Lower lobe of right lung (tissue), 2 donors: ENCODE results near the gene CENPH. TPM values are rescaled to one million over a fixed set of nuclear protein-coding genes. Genes with fewer than 3 reads are reported as not detected.
"Not testable (repeated sequence)": the region's sequence is repeated elsewhere in the genome, so short reads cannot be mapped to it uniquely, and the experiment has no call there.

Experiments used
- ATAC-seq, 2 donors: fragments of 200-7000 bp; cut with Tn5 transposase; one replicate each; pipeline ENCODE4 v1.9.1; 2020 to 2022; ENCODE audit warnings: mild to moderate bottlenecking in 2 of 2, moderate library complexity in 2 of 2
- DNase-seq: peaks from one replicate; pipeline ENCODE4 v3.0.0-alpha.2; 2020
- H3K27ac ChIP-seq: fragments of 200-600 bp; one replicate; pipeline ENCODE4 v1.8.0; 2022
- H3K27me3 ChIP-seq: fragments of 200-600 bp; one replicate; pipeline ENCODE4 v1.8.0; 2022; ENCODE audit warnings: low read depth
- H3K36me3 ChIP-seq: fragments of 200-600 bp; one replicate; pipeline ENCODE4 v1.8.0; 2022; ENCODE audit warnings: mild to moderate bottlenecking
- H3K4me1 ChIP-seq: fragments of 200-600 bp; one replicate; pipeline ENCODE4 v1.8.0; 2022
- H3K4me3 ChIP-seq: fragments of 200-600 bp; one replicate; pipeline ENCODE4 v1.8.0; 2022; ENCODE audit warnings: mild to moderate bottlenecking
- H3K9me3 ChIP-seq: fragments of 200-600 bp; one replicate; pipeline ENCODE4 v1.8.0; 2022
- CTCF ChIP-seq: fragments of 200-600 bp; IDR thresholded peaks from one replicate; pipeline ENCODE4 v1.8.0; 2022; ENCODE audit warnings: antibody characterized with exemption, mild to moderate bottlenecking
- intact Hi-C: fragments of 100-400 bp; cut with DNase I; formaldehyde crosslinking; loops from one replicate; pipeline ENCODE4 v1.11.0; 2022
- total RNA-seq: library from RNA; stranded (reverse); fragmentation: NEBNext Ultra II Directional; extraction: Animal tissue kit (Norgen Biotek cat#: 25700); gene quantifications from one replicate; pipeline ENCODE4 v1.2.1, GENCODE V29; 2021
- donor health status: DM: no; HTN: yes; CAD: no; lungs with severe emphysema.

CENPH gene
- total RNA-seq, 1 donor from 2014 or later = 2.9 TPM

GRCh38 chr5:69167493-69167855, 21.9 kb upstream of the CENPH start:
- Histone ChIP-seq H3K4me1 (peaks cover 15% of the 10 kb centered on the region), H3K36me3 (peaks cover 14% of the 10 kb centered on the region), H3K27me3 (no peaks in the 10 kb centered on the region), H3K27ac (peak overlapping the region; percentile 42), H3K4me3 (peak overlapping the region; percentile 78), H3K9me3 (no peaks in the 10 kb centered on the region)
- DNase-seq (no peak), ATAC-seq (no peak)
- intact Hi-C loops = no loop called here
- TF ChIP-seq CTCF = no peak

- no peak for ATAC-seq
Measured at GRCh38 chr5:69167929-69168328, 21.5 kb upstream of the CENPH start.

GRCh38 chr5:69170495-69170894, 18.9 kb upstream of the CENPH start:
- H3K9me3 ChIP-seq = no peaks in the 10 kb centered on the region
- ATAC-seq = no peak
- DNase-seq = no peak
- intact Hi-C loops = no loop called here
- no peak for TF ChIP-seq CTCF
- H3K36me3 ChIP-seq = peaks cover 14% of the 10 kb centered on the region
- no peaks in the 10 kb centered on the region for H3K27me3 ChIP-seq
- H3K4me1 ChIP-seq = peaks cover 15% of the 10 kb centered on the region
- H3K4me3 ChIP-seq = no peak overlapping the region
- H3K27ac ChIP-seq = no peak overlapping the region

More at GRCh38 chr5:69167929-69168328, 21.5 kb upstream of the CENPH start:
- no peaks in the 10 kb centered on the region for H3K27me3 ChIP-seq
- H3K27ac ChIP-seq = no peak overlapping the region
- intact Hi-C loops = no loop called here
- no peak for TF ChIP-seq CTCF
- DNase-seq = no peak
- H3K4me1 ChIP-seq = peaks cover 15% of the 10 kb centered on the region
- no peaks in the 10 kb centered on the region for H3K9me3 ChIP-seq
- H3K36me3 ChIP-seq = peaks cover 14% of the 10 kb centered on the region
- H3K4me3 ChIP-seq = peak overlapping the region; percentile 78

GRCh38 chr5:69170969-69171368, 18.4 kb upstream of the CENPH start:
- intact Hi-C loops = no loop called here
- no peak overlapping the region for H3K4me3 ChIP-seq

GRCh38 chr5:69181659-69182293, 7.6 kb upstream of the CENPH start:
- DNase-seq, H3K36me3 ChIP-seq, ATAC-seq, H3K27ac ChIP-seq, H3K27me3 ChIP-seq, H3K4me3 ChIP-seq, intact Hi-C loops, H3K9me3 ChIP-seq, H3K4me1 ChIP-seq: not testable (repeated sequence)

More at GRCh38 chr5:69170969-69171368, 18.4 kb upstream of the CENPH start:
- no peak for ATAC-seq
- H3K9me3 ChIP-seq = no peaks in the 10 kb centered on the region
- no peak for TF ChIP-seq CTCF
- H3K27ac ChIP-seq = no peak overlapping the region
- DNase-seq = no peak
- H3K4me1 ChIP-seq = peaks cover 15% of the 10 kb centered on the region
- no peaks in the 10 kb centered on the region for H3K27me3 ChIP-seq
- peaks cover 14% of the 10 kb centered on the region for H3K36me3 ChIP-seq

GRCh38 chr5:69184621-69185020, 4.8 kb upstream of the CENPH start:
- H3K9me3 ChIP-seq = no peaks in the 10 kb centered on the region
- H3K4me1 ChIP-seq = peaks cover 8% of the 10 kb centered on the region
- no peaks in the 10 kb centered on the region for H3K36me3 ChIP-seq

More at GRCh38 chr5:69184621-69185020, 4.8 kb upstream of the CENPH start:
- ATAC-seq (no peak), DNase-seq (no peak)
- intact Hi-C loops = no loop called here
- Histone ChIP-seq H3K4me3 (no peak overlapping the region), H3K27ac (no peak overlapping the region), H3K27me3 (no peaks in the 10 kb centered on the region)
- no peak for TF ChIP-seq CTCF
